Naive thymus-derived CD4-positive, alpha-beta T cell (primary cell): Measurements from ENCODE around the gene WFDC1. TPM values are rescaled to one million over a fixed set of nuclear protein-coding genes. Genes with fewer than 3 reads are reported as not detected.

Source experiments
- ATAC-seq: fragments of 150-1000 bp; cut with Tn5 transposase; 2 replicates; pipeline ENCODE4 v1.10.0; 2021; ENCODE audit warnings: mild to moderate bottlenecking, moderate library complexity
- CTCF ChIA-PET: fragments of 350-600 bp; sonication (Branson Sonifier 250); formaldehyde crosslinking; loops from one replicate; lab custom pipeline; 2021; ENCODE audit warnings: antibody characterized with exemption; lab: Charles Lee
- POLR2A ChIA-PET: fragments of 350-600 bp; sonication (Branson Sonifier 250); formaldehyde crosslinking; loops from one replicate; lab custom pipeline; 2021; ENCODE audit warnings: antibody characterized with exemption, inconsistent platforms; lab: Charles Lee
- DNase-seq, 9 donors: peaks; one replicate each; pipeline versions ENCODE4 v3.0.0 to v3.0.0-alpha.2; 2020 to 2022; ENCODE audit warnings: mixed read lengths in 1 of 9
- H3K27ac ChIP-seq: one replicate; pipeline ENCODE4 v1.7.0; 2013; ENCODE audit warnings: mild to moderate bottlenecking, low read depth, low read length, moderate library complexity
- H3K27me3 ChIP-seq, 2 donors: one replicate each; pipeline ENCODE4 v1.7.0; 2013; ENCODE audit warnings: low read length in 2 of 2, mild to moderate bottlenecking in 2 of 2, moderate library complexity in 2 of 2; ENCODE audit not compliant: control insufficient read depth in 2 of 2, insufficient read depth in 2 of 2
- H3K36me3 ChIP-seq, 3 experiments: 1 replicate in 2 of 3; 2 replicates in 1 of 3; pipeline ENCODE4 v1.7.0; 2013; ENCODE audit warnings: low read length in 3 of 3, mild to moderate bottlenecking in 3 of 3, moderate library complexity in 1 of 3; ENCODE audit not compliant: insufficient read depth in 3 of 3, control insufficient read depth in 2 of 3
- H3K4me1 ChIP-seq, 2 donors: one replicate each; pipeline ENCODE4 v1.7.0; 2013; ENCODE audit warnings: low read length in 2 of 2, mild to moderate bottlenecking in 2 of 2, moderate library complexity in 1 of 2; ENCODE audit not compliant: control insufficient read depth in 2 of 2, insufficient read depth in 2 of 2
- H3K4me3 ChIP-seq: 2 replicates; pipeline ENCODE4 v1.7.0; 2013; ENCODE audit warnings: mild to moderate bottlenecking, low read length
- H3K9me3 ChIP-seq, 3 experiments: 1 replicate in 2 of 3; 2 replicates in 1 of 3; pipeline ENCODE4 v1.7.0; 2013; ENCODE audit warnings: low read length in 3 of 3; ENCODE audit not compliant: control insufficient read depth in 2 of 3
- H3K27ac Mint-ChIP-seq, 9 donors: one replicate each; pipeline ENCODE4 v1.8.0; 2020 to 2022; ENCODE audit warnings: mixed read lengths in 9 of 9, mild to moderate bottlenecking in 8 of 9, moderate library complexity in 5 of 9, inconsistent platforms in 2 of 9
- H3K27me3 Mint-ChIP-seq, 5 donors: one replicate each; pipeline ENCODE4 v1.8.0; 2021 to 2022; ENCODE audit warnings: mixed read lengths in 5 of 5, mild to moderate bottlenecking in 1 of 5
- H3K36me3 Mint-ChIP-seq, 5 donors: one replicate each; pipeline ENCODE4 v1.8.0; 2020 to 2022; ENCODE audit warnings: mixed read lengths in 5 of 5, mild to moderate bottlenecking in 3 of 5, inconsistent platforms in 1 of 5
- H3K4me1 Mint-ChIP-seq, 7 donors: one replicate each; pipeline ENCODE4 v1.8.0; 2020 to 2022; ENCODE audit warnings: mixed read lengths in 7 of 7, mild to moderate bottlenecking in 3 of 7, inconsistent platforms in 1 of 7
- H3K4me3 Mint-ChIP-seq, 10 donors: one replicate each; pipeline ENCODE4 v1.8.0; 2020 to 2022; ENCODE audit warnings: mild to moderate bottlenecking in 10 of 10, mixed read lengths in 10 of 10, moderate library complexity in 6 of 10, inconsistent platforms in 2 of 10
- H3K9me3 Mint-ChIP-seq, 11 donors: one replicate each; pipeline ENCODE4 v1.8.0; 2020 to 2022; ENCODE audit warnings: mixed read lengths in 11 of 11, mild to moderate bottlenecking in 4 of 11, inconsistent platforms in 1 of 11, moderate library complexity in 1 of 11
- intact Hi-C, 2 donors: fragments of 100-400 bp; cut with micrococcal nuclease; formaldehyde crosslinking; loops; one replicate each; pipeline ENCODE4 v1.15.1; 2023
- polyA plus RNA-seq, 2 donors: library from polyadenylated mRNA; unstranded; fragments of 300-500 nt; fragmentation: Illumina TruSeq; gene quantifications; one replicate each; pipeline ENCODE4 v1.2.3, GENCODE V29; 2021
- total RNA-seq, 6 experiments: library from RNA in 5 of 6; stranded (reverse) in 5 of 6; gene quantifications; 1 replicate in 5 of 6; 2 replicates in 1 of 6; pipeline ENCODE4 v1.2.3 and lab custom pipeline; 2021 to 2026

WFDC1 gene
- total and polyA plus RNA-seq, 7 experiments from 2014 or later, result not detected

GRCh38 chr16:84313921-84314320 is 19.2 kb downstream of the WFDC1 start:
- peaks cover 0 to 10% (median 5%) of the 10 kb centered on the region in 11 donors for H3K9me3 Mint-ChIP-seq
- peaks cover 17 to 43% (median 36%) of the 10 kb centered on the region in 5 donors for H3K27me3 Mint-ChIP-seq
- H3K4me1 Mint-ChIP-seq, result peaks cover 0 to 5% (median 0%) of the 10 kb centered on the region in 7 donors
- no peak for ATAC-seq
- Histone ChIP-seq H3K27me3 (no peaks in the 10 kb centered on the region), H3K9me3 (peaks cover 0 to 14% (median 0%) of the 10 kb centered on the region in 3 experiments), H3K4me1 (no peaks in the 10 kb centered on the region), H3K36me3 (no peaks in the 10 kb centered on the region), H3K27ac (no peak overlapping the region), H3K4me3 (no peak overlapping the region)
- DNase-seq, result no peak
- ChIA-PET CTCF (no interaction called here), POLR2A (no interaction called here)
- intact Hi-C loops, result no loop called here
- no peak overlapping the region for H3K4me3 Mint-ChIP-seq
- H3K36me3 Mint-ChIP-seq, result peaks cover 0 to 3% (median 0%) of the 10 kb centered on the region in 5 donors
- no peak overlapping the region for H3K27ac Mint-ChIP-seq

- Mint-ChIP-seq H3K9me3 (peaks cover 0 to 12% (median 6%) of the 10 kb centered on the region in 11 donors), H3K36me3 (peaks cover 0 to 3% (median 0%) of the 10 kb centered on the region in 5 donors), H3K4me1 (peaks cover 0 to 5% (median 0%) of the 10 kb centered on the region in 7 donors), H3K27me3 (peaks cover 17 to 40% (median 33%) of the 10 kb centered on the region in 5 donors), H3K27ac (no peak overlapping the region), H3K4me3 (no peak overlapping the region)
- H3K4me1 ChIP-seq, result no peaks in the 10 kb centered on the region
- no peak for DNase-seq
- no peak for ATAC-seq
- intact Hi-C loops, result no loop called here
- H3K4me3 ChIP-seq, result no peak overlapping the region
- H3K27ac ChIP-seq, result no peak overlapping the region
- peaks cover 0 to 14% (median 0%) of the 10 kb centered on the region in 3 experiments for H3K9me3 ChIP-seq
- H3K27me3 ChIP-seq, result no peaks in the 10 kb centered on the region
- CTCF ChIA-PET, result no interaction called here
- H3K36me3 ChIP-seq, result no peaks in the 10 kb centered on the region
- POLR2A ChIA-PET, result no interaction called here
Measured at GRCh38 chr16:84314373-84314772, 19.7 kb downstream of the WFDC1 start.

- H3K36me3 ChIP-seq, result no peaks in the 10 kb centered on the region
- no peak overlapping the region for H3K4me3 Mint-ChIP-seq
Measured at GRCh38 chr16:84314814-84315213, 20.1 kb downstream of the WFDC1 start.

GRCh38 chr16:84315422-84315821 is 20.7 kb downstream of the WFDC1 start:
- Mint-ChIP-seq H3K36me3 (peaks cover 0 to 3% (median 0%) of the 10 kb centered on the region in 5 donors), H3K27me3 (peaks cover 17 to 40% (median 33%) of the 10 kb centered on the region in 5 donors), H3K9me3 (peaks cover 0 to 12% (median 6%) of the 10 kb centered on the region in 11 donors), H3K4me3 (no peak overlapping the region), H3K4me1 (peaks cover 0 to 5% (median 0%) of the 10 kb centered on the region in 7 donors), H3K27ac (no peak overlapping the region)
- CTCF ChIA-PET, result no interaction called here
- intact Hi-C loops, result no loop called here
- Histone ChIP-seq H3K9me3 (peaks cover 0 to 14% (median 0%) of the 10 kb centered on the region in 3 experiments), H3K27ac (no peak overlapping the region), H3K4me3 (no peak overlapping the region), H3K27me3 (no peaks in the 10 kb centered on the region), H3K4me1 (no peaks in the 10 kb centered on the region), H3K36me3 (no peaks in the 10 kb centered on the region)
- ATAC-seq (no peak), DNase-seq (no peak)
- POLR2A ChIA-PET, result no interaction called here

More at GRCh38 chr16:84314814-84315213, 20.1 kb downstream of the WFDC1 start:
- Mint-ChIP-seq H3K27ac (no peak overlapping the region), H3K27me3 (peaks cover 17 to 40% (median 33%) of the 10 kb centered on the region in 5 donors), H3K36me3 (peaks cover 0 to 3% (median 0%) of the 10 kb centered on the region in 5 donors), H3K4me1 (peaks cover 0 to 5% (median 0%) of the 10 kb centered on the region in 7 donors), H3K9me3 (peaks cover 0 to 12% (median 6%) of the 10 kb centered on the region in 11 donors)
- CTCF ChIA-PET, result no interaction called here
- H3K9me3 ChIP-seq, result peaks cover 0 to 14% (median 0%) of the 10 kb centered on the region in 3 experiments
- H3K4me1 ChIP-seq, result no peaks in the 10 kb centered on the region
- ATAC-seq (no peak), DNase-seq (no peak)
- H3K27me3 ChIP-seq, result no peaks in the 10 kb centered on the region
- H3K4me3 ChIP-seq, result no peak overlapping the region
- no peak overlapping the region for H3K27ac ChIP-seq
- intact Hi-C loops, result no loop called here
- POLR2A ChIA-PET, result no interaction called here

GRCh38 chr16:84318091-84318975 is 23.7 kb downstream of the WFDC1 start:
- H3K27me3 Mint-ChIP-seq, result peaks cover 5 to 26% (median 18%) of the 10 kb centered on the region in 5 donors
- POLR2A ChIA-PET, result no interaction called here
- H3K36me3 Mint-ChIP-seq, result no peaks in the 10 kb centered on the region
- Histone ChIP-seq H3K4me1 (no peaks in the 10 kb centered on the region), H3K27ac (no peak overlapping the region), H3K4me3 (no peak overlapping the region), H3K27me3 (no peaks in the 10 kb centered on the region), H3K36me3 (no peaks in the 10 kb centered on the region), H3K9me3 (peaks cover 0 to 14% (median 0%) of the 10 kb centered on the region in 3 experiments)
- H3K4me1 Mint-ChIP-seq, result no peaks in the 10 kb centered on the region
- peaks cover 0 to 12% (median 6%) of the 10 kb centered on the region in 11 donors for H3K9me3 Mint-ChIP-seq
- H3K4me3 Mint-ChIP-seq, result no peak overlapping the region
- ATAC-seq, result no peak
- intact Hi-C loops, result no loop called here
- no peak overlapping the region for H3K27ac Mint-ChIP-seq
- CTCF ChIA-PET, result no interaction called here
- DNase-seq, result no peak

- no peak for ATAC-seq
- CTCF ChIA-PET, result no interaction called here
- intact Hi-C loops, result no loop called here
Measured at GRCh38 chr16:84319146-84319760, 24.6 kb downstream of the WFDC1 start.

More at GRCh38 chr16:84319146-84319760, 24.6 kb downstream of the WFDC1 start:
- POLR2A ChIA-PET, result no interaction called here
- Mint-ChIP-seq H3K9me3 (peaks cover 0 to 12% (median 6%) of the 10 kb centered on the region in 11 donors), H3K36me3 (no peaks in the 10 kb centered on the region), H3K4me3 (no peak overlapping the region), H3K27ac (no peak overlapping the region), H3K4me1 (no peaks in the 10 kb centered on the region), H3K27me3 (peaks cover 0 to 20% (median 13%) of the 10 kb centered on the region in 5 donors)
- H3K27ac ChIP-seq, result no peak overlapping the region
- no peak for DNase-seq
- H3K27me3 ChIP-seq, result no peaks in the 10 kb centered on the region
- H3K4me3 ChIP-seq, result no peak overlapping the region
- H3K36me3 ChIP-seq, result no peaks in the 10 kb centered on the region
- no peaks in the 10 kb centered on the region for H3K4me1 ChIP-seq
- H3K9me3 ChIP-seq, result peaks cover 0 to 14% (median 0%) of the 10 kb centered on the region in 3 experiments
